HFF-Myc (cell line): Measurements from ENCODE around the gene TAL2.

Experiments
- DNase-seq: peaks from one replicate; pipeline ENCODE4 v3.0.0-alpha.2; 2011; ENCODE audit warnings: low read depth; ENCODE audit errors: extremely low read depth
- H3K4me3 ChIP-seq: replicated peaks from 2 replicates; pipeline ENCODE4 v1.5.1; 2011; ENCODE audit warnings: low read depth, mild to moderate bottlenecking, control low read depth, low read length
- CTCF ChIP-seq: IDR thresholded peaks from 2 replicates; pipeline ENCODE4 v1.5.1; 2012; ENCODE audit warnings: mild to moderate bottlenecking, low read depth, low read length, control low read depth; ENCODE audit errors: missing control alignments

TAL2 gene

DNA sequence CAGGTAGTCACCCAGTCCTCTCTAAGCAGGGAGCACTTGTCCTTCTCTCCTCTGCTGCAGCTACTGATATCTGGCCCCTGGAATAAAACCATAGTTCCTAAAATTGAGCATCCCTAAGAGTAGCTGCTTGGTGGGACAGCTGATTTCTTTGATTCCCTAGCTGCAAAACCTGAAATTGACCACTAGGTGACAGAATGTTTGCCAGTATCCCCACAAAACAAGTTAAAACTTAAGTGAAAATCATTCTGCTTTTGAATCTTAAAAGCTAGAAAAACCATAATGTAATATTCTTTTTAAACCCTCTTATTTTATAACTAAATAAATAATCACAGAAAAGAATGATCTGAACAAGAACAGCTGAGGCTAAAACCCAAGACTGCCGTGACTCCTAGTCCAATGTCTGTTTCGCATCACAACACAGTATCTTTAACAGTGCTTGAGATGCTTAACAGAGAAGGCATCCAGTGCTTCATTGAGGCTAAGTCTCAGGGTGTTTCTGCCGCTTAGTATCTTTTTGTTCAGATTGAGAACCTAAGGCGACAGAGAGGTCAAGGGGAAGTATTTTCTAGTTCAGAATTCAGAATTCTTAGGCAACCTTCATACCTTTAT lies 24.4 kb upstream of the TAL2 start:
- TF ChIP-seq CTCF, result peak; percentile 58
- DNase-seq, result no peak
- H3K4me3 ChIP-seq, result no peak overlapping the region

- TF ChIP-seq CTCF, result no peak
- DNase-seq, result no peak
- H3K4me3 ChIP-seq, result no peak overlapping the region
Observed at GRCh38 chr9:105639936-105640335, 22.3 kb upstream of the TAL2 start.

- TF ChIP-seq CTCF, result no peak
- H3K4me3 ChIP-seq, result no peak overlapping the region
- DNase-seq, result no peak
Observed at GRCh38 chr9:105643795-105644194, 18.5 kb upstream of the TAL2 start.

DNA sequence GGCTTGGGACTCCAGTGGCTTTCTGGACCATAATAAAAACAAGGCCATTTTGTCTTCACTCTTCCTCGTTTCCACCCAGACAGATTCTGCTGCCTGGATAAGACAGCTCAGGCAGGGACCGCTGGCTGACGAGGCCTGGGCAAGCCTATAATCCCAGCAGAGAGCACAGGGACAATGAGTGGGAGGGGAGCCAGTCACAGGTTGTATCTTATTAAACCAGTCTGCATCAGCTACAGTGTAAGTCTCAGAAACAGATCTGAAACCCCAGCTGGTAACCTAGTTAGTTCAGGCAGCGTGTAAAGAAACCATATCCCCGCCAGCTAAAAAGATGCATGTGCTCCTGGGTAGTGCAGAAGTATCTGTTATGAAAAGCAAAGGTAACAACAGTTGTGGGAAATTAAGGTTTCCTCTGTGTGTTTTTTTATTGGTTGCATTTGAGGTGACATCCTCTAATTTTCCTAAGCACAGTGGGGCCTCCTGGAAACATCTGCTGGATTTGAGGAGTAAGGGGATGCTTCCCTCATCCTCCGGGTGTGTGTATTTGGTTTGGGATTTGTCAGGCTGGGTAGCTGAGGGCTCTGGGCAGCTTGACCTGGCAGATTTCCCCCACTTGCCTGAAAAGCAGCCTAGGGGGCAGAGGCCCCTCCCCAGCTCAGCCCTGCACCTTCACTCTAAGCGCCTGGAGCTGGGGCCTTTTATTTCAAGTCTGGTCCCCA lies 15.2 kb upstream of the TAL2 start:
- no peak overlapping the region for H3K4me3 ChIP-seq
- no peak for DNase-seq
- no peak for TF ChIP-seq CTCF

DNA sequence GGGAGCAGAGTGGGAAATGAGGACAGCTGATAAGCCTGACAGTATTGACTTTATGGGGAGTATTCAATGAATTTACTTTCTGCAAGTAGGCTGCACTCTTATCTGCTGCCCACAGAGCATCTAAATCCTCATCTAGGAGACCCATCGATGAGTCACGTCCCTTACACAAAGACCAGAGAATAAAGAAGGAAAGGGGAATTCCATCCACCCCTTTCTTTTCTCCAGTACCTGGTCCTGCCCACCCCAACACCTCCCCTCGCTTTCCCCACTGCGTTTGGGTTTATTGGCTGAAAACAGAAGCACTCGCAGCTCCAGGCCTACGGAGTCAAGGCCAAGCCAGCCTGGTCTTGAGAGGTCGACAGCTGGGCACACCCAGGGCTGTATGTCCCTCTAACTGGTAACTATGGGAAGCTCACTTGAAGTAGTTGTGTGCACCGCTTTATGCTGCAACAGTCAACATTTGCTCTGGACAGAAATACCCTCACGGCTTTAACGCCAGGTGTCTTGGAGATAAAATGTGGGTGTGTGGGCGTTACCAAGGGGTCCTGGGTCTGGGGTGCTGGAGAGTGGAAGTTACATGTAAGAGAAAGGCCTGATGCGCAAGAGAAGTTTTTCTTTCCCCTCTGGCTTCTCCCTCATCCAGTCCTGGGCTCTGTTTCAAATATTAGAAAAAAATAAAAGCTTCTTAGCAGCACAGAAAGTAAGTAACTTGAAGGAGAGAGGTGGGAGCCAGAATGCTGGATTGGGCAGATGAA lies 14.5 kb upstream of the TAL2 start:
- no peak for TF ChIP-seq CTCF
- no peak for DNase-seq
- H3K4me3 ChIP-seq, result no peak overlapping the region

DNA sequence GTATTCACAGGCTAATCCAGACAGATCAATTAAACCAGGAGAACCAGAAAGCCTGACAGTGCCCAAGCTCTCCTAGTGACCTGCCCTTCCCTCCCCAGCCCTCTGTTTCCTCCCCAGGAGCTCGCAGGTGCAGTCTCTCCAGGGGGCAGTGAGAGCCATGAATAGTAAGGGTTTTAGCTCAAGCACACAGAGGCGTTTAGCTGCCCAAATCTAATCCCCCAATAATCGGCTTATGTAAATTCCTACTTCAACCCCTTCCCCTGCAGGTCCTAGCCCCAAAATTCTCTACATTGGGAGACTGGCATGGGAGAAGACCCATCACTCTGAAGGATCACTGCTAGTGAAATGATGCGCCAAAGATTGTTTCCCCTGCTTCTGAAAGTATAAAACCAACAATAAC lies 10.5 kb upstream of the TAL2 start:
- TF ChIP-seq CTCF, result no peak
- DNase-seq, result no peak
- H3K4me3 ChIP-seq, result no peak overlapping the region
